Activated CD8-positive, alpha-beta memory T cell treated with anti-CD3 and anti-CD28 coated beads, Interleukin-2, amount 50 U/mL, for 1 hour (primary cell): ENCODE results near the gene ZNF396.

Experiments used
- DNase-seq: peaks from one replicate; pipeline ENCODE4 v3.0.0-alpha.2; 2020; ENCODE audit errors: extremely low read depth

The ZNF396 gene

DNA sequence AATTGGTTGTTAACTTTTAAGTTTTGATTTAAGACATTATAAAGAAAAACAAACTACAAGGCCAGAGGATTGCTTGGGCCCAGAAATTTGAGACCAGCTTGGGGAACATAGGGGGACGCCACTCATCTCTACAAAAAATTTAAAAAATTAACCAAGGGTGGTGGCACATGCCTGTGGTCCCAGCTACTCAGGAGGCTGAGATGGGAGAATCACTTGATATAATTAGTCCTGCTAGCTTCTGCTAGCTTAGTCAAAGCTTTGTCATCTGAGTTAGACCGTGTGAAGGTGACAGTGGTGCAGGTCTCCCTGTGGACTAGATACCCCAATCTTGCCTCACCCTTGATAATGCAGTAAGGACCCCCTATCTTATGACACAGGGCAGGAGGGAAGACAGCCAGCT lies 6.0 kb upstream of the ZNF396 start:
- DNase-seq, result no peak

GRCh38 chr18:35379421-35379820 lies 2.3 kb upstream of the ZNF396 start:
- no peak for DNase-seq

DNA sequence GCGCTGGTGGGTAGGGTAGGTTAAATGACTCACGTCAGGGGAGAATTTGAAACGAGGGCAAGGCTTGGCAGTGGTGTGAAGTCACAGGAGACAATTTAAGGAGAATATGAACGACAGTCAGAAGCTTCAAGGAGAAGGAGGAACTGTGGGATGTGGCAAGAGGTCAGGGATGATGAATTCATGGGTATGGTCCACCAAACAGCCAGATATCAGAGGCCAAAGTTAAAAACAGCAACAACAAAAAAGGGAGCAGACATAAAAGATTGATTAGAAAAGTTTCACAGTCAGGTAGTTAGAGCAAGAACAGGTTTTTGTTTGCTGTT lies 1.4 kb upstream of the ZNF396 start:
- DNase-seq, result no peak

DNA sequence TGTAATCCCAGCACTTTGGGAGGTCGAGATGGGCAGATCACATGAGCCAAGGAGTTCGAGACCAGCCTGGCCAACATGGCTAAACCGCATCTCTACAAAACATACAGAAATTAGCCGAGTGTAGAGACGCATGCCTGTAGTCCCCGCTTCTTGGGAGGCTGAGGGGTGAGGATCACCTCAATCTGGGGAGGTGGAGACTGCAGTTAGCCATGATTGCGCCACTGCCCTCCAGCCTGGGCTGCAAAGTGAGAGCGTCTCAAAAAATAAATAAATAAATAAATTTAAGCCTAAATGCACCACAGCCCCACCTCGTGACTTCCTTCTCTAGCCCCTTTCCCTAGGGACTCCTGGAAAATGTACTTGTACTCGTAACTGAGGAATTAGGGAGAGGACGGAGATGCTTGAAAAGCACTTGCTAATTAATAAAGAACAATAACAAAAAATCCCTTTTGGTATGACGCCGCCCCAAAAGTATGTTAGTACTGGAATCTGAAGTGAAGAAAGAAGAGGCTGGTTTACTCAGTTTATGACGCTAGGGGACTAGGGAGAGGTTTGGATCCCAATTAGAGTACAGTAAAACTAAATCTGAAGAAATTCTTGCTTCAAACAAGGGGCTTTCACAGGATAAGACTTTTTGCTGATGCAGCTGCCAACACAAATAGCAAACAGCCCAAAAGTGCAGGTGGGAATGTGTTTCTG lies 887 bp upstream of the ZNF396 start:
- DNase-seq, result no peak

GRCh38 chr18:35376393-35376741 lies 770 bp downstream of the ZNF396 start:
- DNase-seq, result no peak

GRCh38 chr18:35374708-35375107 lies 2.4 kb downstream of the ZNF396 start:
- DNase-seq, result no peak

- DNase-seq, result no peak
Observed at GRCh38 chr18:35371412-35372195, 5.5 kb downstream of the ZNF396 start.

- DNase-seq, result no peak
Observed at GRCh38 chr18:35369126-35369525, 8.0 kb downstream of the ZNF396 start.

DNA sequence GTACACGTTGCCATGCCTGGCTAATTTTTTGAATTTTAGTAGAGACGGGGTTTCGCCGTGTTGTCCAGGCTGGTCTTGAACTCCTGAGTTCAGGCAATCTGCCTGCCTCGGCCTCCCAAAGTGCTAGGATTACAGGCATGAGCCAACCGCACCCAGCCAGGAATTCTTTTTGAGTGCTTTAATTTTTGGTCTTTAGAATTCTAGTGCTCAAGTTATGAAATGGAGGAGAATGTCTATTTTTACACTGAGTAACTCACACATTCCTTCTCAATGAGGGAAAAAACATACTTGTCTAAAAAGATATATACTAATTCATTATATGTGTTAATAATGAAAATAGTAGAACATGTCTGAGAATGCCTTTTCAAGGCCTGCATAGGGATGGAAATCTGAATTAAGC lies 8.5 kb downstream of the ZNF396 start:
- DNase-seq, result no peak

DNA sequence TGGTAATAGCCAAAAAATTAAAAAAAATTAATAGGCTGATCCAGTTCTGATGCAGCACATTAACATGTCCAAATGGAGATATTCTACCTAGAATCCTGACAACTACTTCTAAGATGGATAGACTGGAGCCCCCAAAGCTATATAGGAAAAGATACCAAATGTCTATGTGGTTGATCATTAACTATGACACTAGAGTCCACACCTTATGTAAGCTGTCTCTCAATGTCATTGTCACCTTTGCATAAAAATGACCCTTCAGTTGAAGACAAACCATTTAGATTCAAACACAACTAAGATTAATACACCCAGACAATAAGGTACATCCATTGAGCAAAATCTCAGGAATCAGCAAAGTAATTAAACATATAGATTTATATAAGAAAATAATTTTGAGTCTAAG lies 14.6 kb downstream of the ZNF396 start:
- no peak for DNase-seq

DNA sequence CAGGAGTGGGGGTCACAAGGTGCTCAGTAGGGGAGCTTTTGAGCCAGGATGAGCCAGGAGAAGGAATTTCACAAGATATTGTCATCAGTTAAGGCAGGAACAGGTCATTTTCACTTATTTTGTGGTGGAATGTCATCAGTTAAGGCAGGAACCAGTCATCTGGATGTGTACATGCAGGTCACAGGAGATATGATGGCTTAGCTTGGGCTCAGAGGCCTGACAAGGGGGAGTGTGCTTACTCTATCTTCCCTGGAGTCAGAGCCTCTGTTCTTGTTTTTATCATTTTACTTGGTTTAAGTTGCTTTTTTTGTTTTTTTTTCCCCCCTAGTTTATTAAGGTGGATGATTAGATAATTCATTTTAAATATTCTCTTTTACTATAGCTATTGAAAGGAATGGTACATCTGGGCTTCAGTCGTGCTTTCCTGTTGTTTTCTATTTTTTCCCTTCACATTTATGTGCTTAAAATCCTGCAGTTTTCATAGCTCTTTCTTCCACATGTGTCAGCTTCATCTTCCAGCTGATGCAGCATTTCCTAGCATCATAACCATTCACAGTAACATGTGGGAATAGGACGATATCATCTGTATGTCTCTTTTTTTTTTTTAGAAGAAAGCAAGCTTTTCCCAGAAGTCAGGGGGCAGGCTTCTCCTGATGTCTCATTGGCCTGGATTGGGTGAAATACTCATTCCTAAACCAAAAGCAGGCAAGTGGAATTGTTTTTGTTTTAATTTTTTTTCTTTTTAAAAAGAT lies 15.4 kb downstream of the ZNF396 start:
- DNase-seq, result no peak

- peak; percentile 35 for DNase-seq
Observed at GRCh38 chr18:35355140-35355618, 22.0 kb downstream of the ZNF396 start.

DNA sequence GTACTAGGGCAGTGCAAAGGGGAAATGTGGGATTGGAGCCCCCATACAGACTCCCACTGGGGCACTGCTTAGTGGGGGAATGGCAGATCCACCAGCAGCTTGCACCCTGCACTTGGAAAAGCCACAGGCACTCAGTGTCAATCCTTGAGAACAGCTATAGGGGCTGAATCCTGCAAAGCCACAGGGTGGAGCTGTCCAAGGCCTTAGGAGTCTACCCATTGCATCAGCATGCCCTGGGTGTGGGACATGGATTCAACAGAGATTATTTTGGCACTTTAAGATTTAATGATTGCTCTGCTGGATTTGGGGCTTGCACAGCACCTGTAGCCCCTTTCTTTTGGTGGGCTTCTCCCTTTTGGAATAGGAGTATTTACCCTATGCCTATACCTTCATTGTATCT lies 24.4 kb downstream of the ZNF396 start:
- DNase-seq, result no peak

DNA sequence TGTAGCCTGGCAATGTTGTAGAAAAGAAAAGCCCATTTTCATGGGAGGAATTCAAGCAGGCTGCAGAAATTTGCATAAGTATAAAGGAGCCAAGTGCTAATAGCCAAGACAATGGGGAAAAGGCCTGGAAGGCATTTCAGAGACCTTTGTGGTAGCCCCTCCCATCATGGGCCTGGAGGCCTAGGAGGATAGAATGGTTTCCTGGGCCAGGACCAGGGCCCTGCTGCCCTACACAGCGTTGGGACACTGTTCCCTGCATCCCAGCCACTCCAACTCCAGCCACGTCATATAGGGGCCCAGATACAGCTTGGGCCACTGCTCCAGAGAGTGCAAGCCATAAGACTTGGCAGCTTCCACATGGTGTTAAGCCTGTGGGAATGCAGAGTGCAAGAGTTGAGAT lies 24.9 kb downstream of the ZNF396 start:
- DNase-seq, result no peak

- no peak for DNase-seq
Observed at GRCh38 chr18:35348001-35348400, 29.1 kb downstream of the ZNF396 start.

DNA sequence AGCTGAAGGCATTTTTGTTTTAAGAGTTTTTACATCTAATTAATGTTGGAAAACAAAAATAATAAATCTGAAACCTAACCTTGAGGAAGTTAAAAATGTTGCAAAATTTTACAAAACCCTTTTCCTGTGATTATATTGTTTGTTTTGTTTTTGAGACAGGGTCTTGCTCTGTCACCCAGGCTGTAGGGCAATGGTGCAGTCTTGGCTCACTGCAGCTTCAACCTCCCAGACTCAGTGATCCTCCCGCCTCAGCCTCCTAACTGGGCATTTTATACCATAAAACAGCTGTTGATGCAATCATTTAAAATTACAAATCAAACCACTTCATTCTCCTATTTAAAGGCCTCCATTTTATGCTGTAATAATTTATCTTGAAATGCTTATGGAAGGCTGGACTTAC lies 31.2 kb downstream of the ZNF396 start:
- no peak for DNase-seq

GRCh38 chr18:35345460-35345921 lies 31.6 kb downstream of the ZNF396 start:
- DNase-seq, result no peak

DNA sequence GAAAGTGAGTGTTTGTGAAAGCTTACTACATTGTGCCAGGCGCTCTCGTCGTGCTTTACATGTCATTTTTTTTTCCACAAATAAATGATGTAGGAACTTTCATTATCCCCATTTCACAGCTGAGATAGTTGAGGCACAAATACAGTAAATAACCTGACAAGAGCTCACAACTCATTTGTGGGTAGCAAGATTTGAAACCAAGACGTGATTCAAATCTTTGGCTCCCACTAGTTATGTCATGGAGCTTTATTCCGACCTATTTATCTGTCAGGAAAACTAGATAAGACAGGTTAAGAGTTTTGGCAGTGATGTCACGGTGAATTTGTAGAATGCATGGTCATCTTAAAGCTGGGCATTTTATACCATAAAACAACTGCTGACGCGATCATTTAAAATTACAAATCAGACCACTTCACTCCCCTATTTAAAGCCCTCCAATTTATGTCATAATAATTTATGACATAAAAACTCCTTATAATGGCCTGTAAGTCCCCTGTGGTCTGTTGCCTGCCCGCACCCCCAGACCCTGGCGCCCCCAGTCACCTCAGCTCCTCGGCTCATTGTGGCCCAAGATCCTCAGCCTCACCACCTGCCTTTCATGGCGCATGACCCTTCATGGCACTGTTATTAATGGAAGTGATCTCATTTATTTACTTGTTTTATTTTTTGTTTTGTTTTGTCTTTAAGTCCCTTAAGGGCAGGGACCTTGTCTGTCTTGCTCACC lies 32.2 kb downstream of the ZNF396 start:
- no peak for DNase-seq

- DNase-seq, result peak; percentile 76
Observed at GRCh38 chr18:35343936-35344735, 33.0 kb downstream of the ZNF396 start, which contains the start of gene ZNF24. ZNF24 (minus strand) TSS chr18:35344420; CDS start chr18:35340650, 3,770 bp downstream.

- no peak for DNase-seq
Observed at GRCh38 chr18:35343488-35343935, 33.6 kb downstream of the ZNF396 start.

GRCh38 chr18:35337286-35337685 lies 39.9 kb downstream of the ZNF396 start:
- DNase-seq, result no peak
